GM18499 (cell line): ENCODE measurements around the gene EIF2D.
"Not testable (repeated sequence)": the region's sequence is repeated elsewhere in the genome, so short reads cannot be mapped to it uniquely, and the experiment has no call there.

Experiments used
- ATAC-seq: cut with Tn5 transposase; IDR thresholded peaks from one replicate; pipeline ENCODE4 v1.9.1; 2021; ENCODE audit warnings: moderate number of reproducible peaks; ENCODE audit not compliant: insufficient read depth, unreplicated experiment

The EIF2D gene

GRCh38 chr1:206588492-206588891 lies 23.8 kb downstream of the EIF2D start:
- no peak for ATAC-seq

DNA sequence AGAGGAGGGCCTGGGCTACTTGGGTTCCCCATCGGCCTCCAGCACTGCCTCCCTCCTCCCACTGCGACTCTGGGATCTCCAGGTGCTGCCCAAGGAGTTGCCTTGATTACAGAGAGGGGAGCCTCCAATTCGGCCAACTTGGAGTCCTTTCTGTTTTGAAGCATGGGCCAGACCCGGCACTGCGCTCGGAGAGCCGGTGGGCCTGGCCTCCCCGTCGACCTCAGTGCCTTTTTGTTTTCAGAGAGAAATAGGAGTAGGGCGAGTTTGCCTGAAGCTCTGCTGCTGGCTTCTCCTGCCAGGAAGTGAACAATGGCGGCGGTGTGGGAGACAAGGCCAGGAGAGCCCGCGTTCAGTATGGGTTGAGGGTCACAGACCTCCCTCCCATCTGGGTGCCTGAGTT lies 24.4 kb downstream of the EIF2D start:
- no peak for ATAC-seq

GRCh38 chr1:206586501-206587445 lies 25.5 kb downstream of the EIF2D start:
- no peak for ATAC-seq

DNA sequence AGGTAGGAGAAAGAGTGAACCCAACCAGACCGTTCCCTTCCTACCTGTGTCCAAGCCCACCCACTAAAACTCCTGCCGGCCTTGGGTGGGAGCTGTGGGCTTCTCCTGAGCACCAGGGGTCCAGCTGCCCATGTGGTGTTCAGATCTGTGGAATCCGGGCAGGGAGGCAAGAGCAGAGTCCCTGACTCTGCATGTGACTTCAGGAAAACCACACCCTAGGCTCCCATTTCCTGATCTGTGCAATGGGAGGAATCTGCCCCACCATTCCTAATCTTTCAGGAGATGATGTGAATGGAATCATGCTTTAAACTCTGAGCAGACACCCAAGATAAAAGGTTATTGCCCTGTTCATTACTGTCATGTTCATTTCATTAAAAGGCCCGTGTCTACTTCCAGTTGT lies 27.6 kb downstream of the EIF2D start:
- no peak for ATAC-seq

- no peak for ATAC-seq
These were observed 28.3 kb downstream of the EIF2D start for GRCh38 chr1:206583707-206584648.

DNA sequence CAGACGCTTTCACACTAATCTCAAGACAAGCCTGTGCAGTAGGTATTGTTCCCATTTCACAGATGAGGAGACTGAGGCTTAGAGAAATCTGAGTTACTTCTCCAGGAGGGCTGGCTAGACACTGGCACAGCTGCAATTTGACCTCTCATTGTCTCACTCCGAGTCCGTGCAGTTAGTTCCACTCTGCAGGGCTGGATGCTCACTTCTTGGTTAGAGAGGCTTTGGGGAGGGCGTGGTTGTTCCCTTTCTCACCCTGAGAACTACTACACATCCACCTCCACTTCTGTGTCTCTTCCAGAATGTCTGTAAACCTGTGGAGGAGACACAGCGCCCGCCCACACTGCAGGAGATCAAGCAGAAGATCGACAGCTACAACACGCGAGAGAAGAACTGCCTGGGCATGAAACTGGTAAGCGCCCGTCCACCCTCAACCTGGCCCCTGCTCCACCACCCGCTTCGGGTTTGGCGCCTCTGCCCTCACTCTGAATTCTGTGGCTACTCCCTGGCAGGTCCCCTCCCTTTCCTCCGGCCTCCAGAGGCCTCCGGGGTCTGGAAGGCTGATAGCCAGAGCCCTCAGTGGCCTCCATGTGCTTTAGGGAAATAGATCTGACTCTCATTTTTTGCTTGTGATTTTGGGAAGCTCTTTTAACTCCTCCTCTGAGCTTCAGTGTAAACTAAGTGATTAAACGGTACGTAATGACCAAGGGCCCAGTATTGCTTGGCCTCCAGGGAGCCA lies 29.1 kb downstream of the EIF2D start:
- no peak for ATAC-seq

DNA sequence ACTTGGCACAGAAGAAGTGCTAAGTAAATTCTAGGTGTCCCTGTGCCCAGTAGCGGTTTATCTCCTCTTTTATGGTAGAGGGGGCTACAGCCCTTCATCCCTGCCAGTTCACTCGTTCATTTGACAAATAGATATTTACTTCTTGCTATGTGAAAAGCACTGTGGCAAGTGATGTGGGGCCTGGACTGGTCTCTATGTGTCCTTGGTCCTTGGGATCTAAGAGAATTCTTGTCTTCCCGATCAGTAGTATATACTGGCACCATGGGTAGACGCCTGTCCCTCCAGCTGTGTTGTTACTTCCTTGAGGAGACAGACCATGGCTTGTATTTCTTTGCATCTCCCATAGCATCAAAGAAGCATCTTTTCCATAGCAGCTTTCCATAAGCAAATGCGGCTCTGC lies 29.7 kb downstream of the EIF2D start:
- no peak for ATAC-seq

DNA sequence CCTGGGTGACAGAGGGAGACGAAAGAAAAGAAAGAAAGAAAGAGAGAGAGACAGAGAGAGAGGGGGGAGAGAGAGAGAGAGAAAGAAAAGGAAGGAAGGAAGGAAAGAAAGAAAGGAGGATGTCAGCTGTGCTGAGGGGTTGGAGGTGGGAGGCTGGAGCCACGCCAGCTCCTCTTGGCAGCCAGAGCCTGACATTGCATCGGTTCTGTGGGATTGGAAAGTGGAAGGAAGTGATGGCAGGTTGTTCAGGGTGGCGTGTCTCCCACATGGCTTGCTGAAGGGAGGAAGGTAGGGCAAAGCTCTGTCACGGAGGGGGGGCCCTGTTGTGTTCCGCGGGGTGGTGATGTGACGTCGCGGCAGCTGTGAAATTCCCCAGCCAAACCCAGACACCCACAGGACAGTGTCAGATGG lies 30.7 kb downstream of the EIF2D start:
- no peak for ATAC-seq

GRCh38 chr1:206581114-206581497 lies 31.2 kb downstream of the EIF2D start:
- ATAC-seq = not testable (repeated sequence)

- no peak for ATAC-seq
These were observed 31.7 kb downstream of the EIF2D start for GRCh38 chr1:206580438-206581113.

DNA sequence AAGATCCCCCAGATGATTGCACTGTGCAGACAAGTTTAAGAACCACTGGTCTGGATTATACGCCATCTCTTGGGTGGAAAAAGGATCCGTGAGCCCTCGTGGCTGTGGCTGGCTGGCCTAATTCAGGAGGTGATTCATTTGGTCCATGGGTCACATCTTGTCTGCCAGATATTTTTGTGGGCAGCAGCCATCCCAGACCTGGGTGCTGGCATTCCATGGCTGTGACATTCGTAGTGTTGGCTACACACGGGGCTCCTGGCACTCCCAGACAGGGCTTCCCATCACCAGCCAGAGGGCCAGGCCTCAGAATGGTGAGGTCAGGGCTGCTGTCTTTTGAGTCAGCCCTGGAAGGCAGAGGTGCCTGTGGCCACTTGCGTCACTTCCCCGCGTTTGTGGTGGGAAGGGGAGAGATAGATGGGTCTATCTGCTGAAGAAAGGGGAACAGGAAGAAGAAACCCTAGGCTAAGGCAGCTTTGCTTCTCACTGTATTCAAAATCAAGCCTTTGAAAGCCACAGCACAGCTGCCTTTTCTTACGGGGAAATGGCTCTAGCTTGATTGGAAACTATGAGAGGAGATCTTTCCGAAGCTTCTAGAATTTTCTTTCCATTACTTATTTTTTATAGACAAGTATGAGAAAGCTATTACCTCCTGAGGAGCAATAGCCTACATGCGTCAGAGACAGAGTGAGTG lies 32.4 kb downstream of the EIF2D start:
- ATAC-seq = peak; percentile 81

GRCh38 chr1:206578978-206579374 lies 33.3 kb downstream of the EIF2D start:
- ATAC-seq = no peak

- no peak for ATAC-seq
These were observed 33.9 kb downstream of the EIF2D start for GRCh38 chr1:206578068-206578977.

DNA sequence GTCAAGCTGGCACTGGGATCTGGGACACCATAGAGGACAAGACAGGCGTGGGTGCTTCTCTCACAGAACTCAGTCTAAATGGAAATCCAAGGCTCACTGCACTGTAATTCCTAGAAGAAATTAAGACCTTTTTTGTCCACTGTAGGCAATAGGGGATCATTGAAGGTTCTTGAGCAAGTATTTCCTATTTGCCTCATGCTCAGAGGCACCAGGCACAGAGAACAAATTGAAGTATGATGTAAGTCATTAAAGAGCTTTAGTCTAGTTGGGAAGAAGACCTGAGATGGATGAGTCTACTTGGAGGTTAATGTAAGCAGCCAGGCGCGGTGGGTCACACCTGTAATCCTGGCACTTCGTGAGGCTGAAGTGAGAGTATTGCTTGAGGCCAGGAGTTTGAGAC lies 34.6 kb downstream of the EIF2D start:
- no peak for ATAC-seq

DNA sequence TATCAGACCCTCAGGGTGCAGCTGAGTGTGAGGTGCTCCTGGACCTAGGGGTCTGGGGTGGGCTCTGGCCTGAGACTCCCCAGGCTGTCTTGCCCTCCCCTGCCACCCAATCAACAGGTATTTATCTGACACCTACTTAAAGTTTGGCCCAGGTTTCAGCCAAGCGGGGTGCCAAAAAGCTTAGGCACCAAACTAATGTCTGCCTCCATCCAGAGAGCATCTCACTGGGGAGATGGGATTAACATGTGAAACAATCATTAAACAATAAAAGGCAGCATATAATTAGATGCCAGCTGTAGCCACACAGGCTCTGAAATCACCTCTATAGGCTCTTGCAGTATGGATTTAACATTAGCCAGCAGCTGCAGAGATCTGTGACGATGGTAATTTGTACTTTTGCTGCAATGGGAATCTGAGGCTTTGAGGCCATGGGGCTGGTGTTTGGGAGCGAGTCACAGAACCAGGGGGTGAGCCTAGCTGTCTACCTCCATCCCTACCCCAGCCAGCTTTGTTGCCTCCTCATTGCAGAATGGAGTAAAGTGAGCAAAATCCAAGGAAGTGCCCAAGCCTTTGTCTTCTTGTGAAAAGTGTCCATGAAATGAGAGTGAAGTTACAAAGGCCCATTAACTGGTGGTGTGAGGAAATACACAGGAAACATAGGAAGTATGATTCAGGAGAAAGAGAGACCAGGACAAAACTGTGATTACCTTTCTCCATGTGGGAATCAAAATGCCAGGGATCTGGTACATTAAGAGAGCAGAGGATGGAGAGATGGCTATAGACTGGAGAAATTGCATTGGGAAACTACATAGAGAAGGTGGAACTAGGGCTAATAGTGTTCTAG lies 36.1 kb downstream of the EIF2D start:
- ATAC-seq = no peak

GRCh38 chr1:206575165-206575893 lies 36.9 kb downstream of the EIF2D start:
- ATAC-seq = no peak

- ATAC-seq = no peak
These were observed 38.5 kb downstream of the EIF2D start for GRCh38 chr1:206573762-206574161.
